Coronary artery (tissue), 2 donors: ENCODE measurements around the gene BLACAT1.

Experiments used
- DNase-seq: peaks from one replicate; pipeline ENCODE4 v3.0.0-alpha.2; 2017; ENCODE audit warnings: low spot score
- H3K27ac ChIP-seq, 2 donors: fragments of 200-600 bp; sonication (generic); one replicate each; pipeline ENCODE4 v1.5.1; 2016 to 2019
- H3K4me3 ChIP-seq: fragments of 200-600 bp; sonication (generic); 2 replicates; pipeline ENCODE4 v1.5.1; 2016; ENCODE audit warnings: mild to moderate bottlenecking, moderate library complexity
- CTCF ChIP-seq: fragments of 200-600 bp; sonication (generic); IDR thresholded peaks from one replicate; pipeline ENCODE4 v1.5.1; 2019; ENCODE audit warnings: antibody characterized with exemption

Gene BLACAT1

GRCh38 chr1:205441318-205441633, 14.6 kb downstream of the BLACAT1 start:
- Histone ChIP-seq H3K27ac (peak overlapping the region in 1 of 2 donors; percentile 30), H3K4me3 (no peak overlapping the region)
- no peak for DNase-seq
- TF ChIP-seq CTCF: no peak

DNA sequence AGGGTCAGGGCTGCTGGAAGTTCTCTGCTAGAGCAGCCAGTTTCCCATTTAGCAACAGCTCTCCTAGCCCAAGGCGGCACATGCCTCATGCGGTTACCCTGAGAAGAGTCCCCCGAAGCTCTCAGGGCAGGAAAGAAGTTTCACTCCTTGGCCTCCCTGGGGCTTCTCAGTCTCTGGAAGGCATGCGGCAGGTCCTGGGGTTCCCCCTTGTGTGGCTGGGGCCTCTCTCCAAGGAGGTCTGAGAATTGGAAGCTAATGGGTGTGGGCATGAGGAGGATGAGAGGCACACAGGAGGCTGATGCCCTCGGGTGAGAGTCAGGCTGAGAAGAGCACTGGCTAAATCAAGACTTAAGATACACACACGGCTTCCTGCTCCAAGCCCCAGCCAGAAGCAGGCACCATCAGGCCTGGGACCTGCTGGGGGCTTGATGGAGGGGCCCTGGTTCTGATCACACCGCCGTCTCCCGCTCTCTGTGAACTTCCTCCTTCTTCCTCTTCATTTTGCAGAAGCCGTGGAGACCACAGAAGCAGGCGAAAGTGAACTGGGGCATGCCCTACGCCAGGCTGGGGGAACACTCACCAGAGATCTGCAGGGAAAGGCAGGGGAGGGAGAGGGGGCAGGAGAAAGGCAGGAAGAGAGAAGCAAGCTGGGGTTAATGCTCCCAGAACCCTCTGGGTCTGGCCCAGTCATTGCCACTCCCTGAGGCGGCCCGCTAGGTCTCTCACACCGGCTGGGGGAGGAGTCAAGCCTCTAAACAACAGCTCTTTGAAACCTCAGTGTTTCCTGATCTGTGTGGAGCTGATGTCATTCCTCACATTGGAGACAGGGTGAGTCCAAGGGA, 15.1 kb downstream of the BLACAT1 start:
- DNase-seq: no peak
- H3K27ac ChIP-seq: peak overlapping the region in 1 of 2 donors; percentile 30
- no peak for TF ChIP-seq CTCF
- H3K4me3 ChIP-seq: peak overlapping the region; percentile 11

GRCh38 chr1:205440121-205440475, 15.7 kb downstream of the BLACAT1 start:
- no peak for DNase-seq
- no peak overlapping the region for H3K4me3 ChIP-seq
- no peak overlapping the region for H3K27ac ChIP-seq
- no peak for TF ChIP-seq CTCF

- no peak for DNase-seq
- peak; percentile 81 for TF ChIP-seq CTCF
- Histone ChIP-seq H3K4me3 (no peak overlapping the region), H3K27ac (no peak overlapping the region)
Observed at GRCh38 chr1:205438213-205439158, 17.4 kb downstream of the BLACAT1 start.

- TF ChIP-seq CTCF: no peak
- H3K4me3 ChIP-seq: no peak overlapping the region
- DNase-seq: no peak
- H3K27ac ChIP-seq: no peak overlapping the region
Observed at GRCh38 chr1:205437570-205437969, 18.3 kb downstream of the BLACAT1 start.

DNA sequence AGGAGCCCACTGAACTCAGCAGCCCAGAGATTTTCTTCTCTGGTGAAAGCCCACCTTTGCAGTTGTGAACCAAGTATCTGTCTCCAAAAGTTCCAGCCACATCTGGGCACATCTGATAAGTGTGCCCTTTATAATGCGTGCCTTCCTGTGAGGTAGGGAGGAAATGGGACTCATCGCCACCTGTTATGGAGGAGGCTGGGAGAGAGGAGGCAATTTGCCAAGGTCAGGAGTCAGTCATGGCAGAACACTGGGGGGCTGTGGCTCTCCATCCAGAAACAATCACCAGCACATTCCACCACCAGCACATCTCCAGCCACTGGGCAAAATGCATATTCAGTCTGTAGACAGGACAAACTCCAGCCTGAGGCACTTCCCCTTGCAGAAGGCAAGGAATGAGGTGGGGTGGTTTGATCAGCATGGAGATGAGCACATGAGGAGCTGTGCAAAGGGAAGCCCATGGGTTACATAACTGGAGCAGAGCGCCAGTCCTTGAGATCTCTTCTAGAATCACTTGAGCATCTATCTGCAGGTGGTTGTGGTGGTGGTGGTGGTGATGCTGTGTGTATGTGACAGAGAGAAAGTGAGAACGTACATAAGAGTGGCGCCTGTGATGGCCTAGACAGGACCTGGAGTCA, 19.0 kb downstream of the BLACAT1 start:
- TF ChIP-seq CTCF: no peak
- no peak overlapping the region for H3K27ac ChIP-seq
- no peak for DNase-seq
- no peak overlapping the region for H3K4me3 ChIP-seq
